Measurements from ENCODE around the gene KSR1.

The KSR1 gene

DNA sequence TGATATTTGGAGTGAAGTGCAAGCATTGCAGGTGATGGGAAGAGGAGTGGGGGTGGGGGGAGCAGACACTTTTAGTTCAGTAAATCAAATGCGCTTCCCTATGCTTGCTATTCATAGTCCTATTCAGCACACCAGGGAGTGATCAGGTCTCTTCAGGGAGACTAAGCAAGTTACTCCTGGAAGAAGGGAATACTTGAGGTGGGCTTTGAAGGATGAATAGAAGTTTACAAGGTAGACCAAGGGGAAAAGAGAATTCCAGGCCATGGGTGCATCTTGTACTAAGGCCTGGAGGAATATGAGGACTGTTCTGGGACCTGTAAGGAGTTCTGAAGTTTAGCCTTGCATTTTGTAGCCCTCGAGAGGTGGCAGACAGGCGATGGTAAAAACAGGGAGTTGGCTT is 134.6 kb downstream of the KSR1 start:
- DNase-seq (ENCODE audit: low spot score): no peak

DNA sequence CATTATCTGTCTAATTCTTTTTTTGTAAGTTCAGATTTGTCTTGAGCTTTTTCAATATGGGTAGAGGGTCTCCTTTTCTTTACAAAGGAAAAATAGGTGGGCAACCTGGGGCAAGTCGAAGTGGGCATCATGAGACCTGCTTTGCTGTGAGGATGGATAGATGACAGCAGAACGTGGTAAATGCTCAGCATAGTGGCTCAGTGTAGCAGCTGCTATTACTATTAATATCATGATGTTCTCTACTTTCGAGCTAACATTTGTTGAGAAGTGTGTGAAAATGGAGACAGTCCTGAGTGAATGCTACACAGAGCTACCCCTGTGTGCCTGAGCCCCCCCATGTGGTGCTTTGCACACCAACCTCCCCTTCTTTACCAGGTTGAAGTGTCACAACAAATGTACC is 135.7 kb downstream of the KSR1 start:
- DNase-seq (ENCODE audit: low spot score): no peak

DNA sequence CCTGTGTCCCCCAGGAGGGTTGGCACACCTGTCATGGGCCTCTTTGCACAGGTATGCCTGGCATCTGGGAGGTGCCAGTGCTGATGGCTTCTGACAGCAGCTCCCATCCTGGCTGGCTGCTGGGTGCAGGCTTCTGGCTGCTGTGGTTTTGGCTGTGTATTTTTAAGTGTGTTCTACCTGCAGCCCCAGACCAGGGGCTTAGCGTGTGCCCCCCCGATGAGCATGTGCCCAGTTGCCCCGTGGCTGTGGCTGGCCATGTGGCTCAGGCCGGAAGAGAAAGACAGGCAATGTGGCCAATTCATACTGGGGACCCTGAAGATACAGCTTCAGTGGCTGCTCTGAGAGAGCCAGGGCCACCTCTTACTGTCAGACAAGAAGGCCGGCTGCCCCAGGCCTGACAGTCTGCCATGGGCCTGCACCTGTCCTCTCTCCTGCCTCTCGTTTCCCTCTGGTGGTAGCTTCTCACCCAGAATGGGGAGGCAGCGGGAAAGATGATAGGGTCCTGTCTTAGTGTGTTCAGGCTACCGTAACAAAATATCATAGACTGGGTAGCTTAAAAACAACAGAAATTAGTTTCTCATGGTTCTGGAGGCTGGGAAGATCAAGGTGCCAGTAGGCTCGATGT is 137.1 kb downstream of the KSR1 start:
- DNase-seq (ENCODE audit: low spot score): no peak

- no peak for DNase-seq (ENCODE audit: low spot score)
These were observed 137.6 kb downstream of the KSR1 start for GRCh38 chr17:27593857-27594255.

- no peak for DNase-seq (ENCODE audit: low spot score)
These were observed 139.0 kb downstream of the KSR1 start for GRCh38 chr17:27595208-27595607.

GRCh38 chr17:27596096-27596495 is 139.8 kb downstream of the KSR1 start:
- DNase-seq (ENCODE audit: low spot score): no peak

- DNase-seq (ENCODE audit: low spot score): no peak
These were observed 140.4 kb downstream of the KSR1 start for GRCh38 chr17:27596566-27597187.

DNA sequence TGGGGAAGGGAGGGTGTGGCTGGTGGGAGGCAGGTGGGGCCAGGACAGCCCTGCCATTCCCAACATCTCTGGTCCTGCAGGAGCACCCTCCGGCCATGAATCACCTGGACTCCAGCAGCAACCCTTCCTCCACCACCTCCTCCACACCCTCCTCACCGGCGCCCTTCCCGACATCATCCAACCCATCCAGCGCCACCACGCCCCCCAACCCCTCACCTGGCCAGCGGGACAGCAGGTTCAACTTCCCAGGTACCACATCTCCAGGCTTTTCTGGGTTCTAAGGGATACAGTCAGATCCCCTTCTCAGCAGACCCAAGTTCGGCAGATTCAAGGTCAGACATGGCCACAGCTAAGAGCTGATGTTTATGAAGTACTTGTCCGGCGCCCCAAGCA is 140.9 kb downstream of the KSR1 start:
- no peak for DNase-seq (ENCODE audit: low spot score)

GRCh38 chr17:27597783-27598320 is 141.6 kb downstream of the KSR1 start:
- no peak for DNase-seq (ENCODE audit: low spot score)

DNA sequence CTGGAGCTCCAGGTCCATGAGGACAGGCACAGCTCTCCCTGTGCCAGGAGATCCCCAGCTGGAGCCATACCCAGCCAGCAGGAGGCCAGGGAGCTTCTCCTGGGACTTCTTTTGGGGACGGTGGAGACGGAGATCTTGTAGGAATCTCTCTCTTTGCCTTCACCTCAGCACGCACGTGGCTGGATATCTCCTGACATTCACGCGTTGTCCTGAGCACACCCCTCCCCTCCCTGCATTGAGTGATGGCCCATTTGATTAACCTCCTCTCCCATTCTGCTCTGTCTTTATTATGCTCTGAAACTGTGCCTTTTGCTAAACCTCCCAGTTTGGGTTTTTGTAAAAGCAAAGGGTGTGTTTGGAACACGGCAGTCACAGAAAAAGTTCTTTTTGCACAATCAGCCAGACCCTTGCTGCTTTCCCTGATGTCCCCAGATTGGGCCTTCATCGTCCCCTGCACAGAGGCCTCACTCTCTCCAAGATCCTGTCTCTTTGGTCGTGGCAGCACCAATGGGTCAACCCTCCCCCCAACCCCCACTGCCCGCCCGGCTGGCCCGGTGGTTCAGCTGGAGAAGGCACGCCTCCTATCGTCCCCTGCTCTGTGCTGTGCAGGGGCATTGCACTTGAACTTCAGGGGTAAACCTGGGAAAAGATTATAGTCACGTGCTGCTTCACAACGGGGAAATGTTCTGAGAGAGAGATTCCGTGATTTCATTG is 142.2 kb downstream of the KSR1 start:
- no peak for DNase-seq (ENCODE audit: low spot score)

DNA sequence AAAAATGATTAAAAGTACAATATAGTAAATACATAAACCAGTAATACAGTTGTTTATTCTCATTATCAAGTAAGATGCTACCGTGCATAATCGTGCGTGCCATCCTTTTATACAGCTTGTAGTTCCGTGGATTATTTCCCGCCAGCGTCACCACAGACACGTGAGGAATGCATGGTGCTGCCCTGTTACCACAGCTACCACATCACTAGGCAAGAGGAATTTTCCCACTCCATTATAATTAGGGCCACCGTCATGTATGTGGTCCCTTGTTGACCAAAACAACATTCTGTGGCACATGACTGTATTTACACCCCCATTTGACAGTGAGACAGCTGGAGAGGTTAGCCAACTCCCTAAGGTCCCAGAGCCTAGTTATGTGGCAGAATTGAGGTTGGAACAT is 144.2 kb downstream of the KSR1 start:
- no peak for DNase-seq (ENCODE audit: low spot score)

GRCh38 chr17:27601069-27601974 is 145.1 kb downstream of the KSR1 start:
- DNase-seq (ENCODE audit: low spot score): peak; percentile 84

GRCh38 chr17:27601975-27602302 is 145.7 kb downstream of the KSR1 start:
- DNase-seq (ENCODE audit: low spot score): no peak

DNA sequence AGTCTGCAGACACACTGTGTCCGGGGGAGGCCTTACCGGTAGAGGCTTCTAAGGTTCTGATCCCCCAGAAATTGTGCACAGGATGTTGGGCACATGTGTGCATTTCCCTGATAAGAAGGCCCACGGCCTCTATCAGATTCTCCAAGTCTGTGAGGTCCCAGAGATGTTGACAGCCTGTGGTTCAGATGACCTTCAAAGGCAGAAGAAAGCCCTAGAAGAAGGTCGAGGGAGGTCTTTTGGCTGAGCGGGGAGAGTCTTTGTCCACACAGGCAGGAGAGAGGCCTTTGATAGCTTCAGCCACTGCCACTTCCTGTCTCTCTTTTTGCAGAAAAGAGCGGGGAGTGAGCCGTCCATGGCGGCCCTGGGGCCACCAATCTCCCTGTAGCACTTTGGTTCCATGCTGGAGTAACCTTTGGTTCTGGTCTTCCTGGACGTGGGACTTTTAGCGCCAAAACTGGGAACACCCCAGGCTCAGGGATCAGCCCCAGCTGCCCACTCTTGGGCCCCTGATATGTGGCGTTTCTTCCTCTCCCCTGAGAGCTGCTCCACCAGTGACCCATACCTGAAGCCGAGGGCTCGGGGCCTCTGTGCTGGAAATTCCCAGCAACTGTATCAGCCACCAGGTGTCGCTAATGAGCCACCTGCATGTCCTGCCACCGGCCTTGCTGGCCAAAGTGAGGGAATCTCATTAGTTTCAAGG is 146.6 kb downstream of the KSR1 start:
- DNase-seq (ENCODE audit: low spot score): peak; percentile 76

GRCh38 chr17:27603421-27603770 is 147.1 kb downstream of the KSR1 start:
- DNase-seq (ENCODE audit: low spot score): no peak

GRCh38 chr17:27603880-27604794 is 147.9 kb downstream of the KSR1 start:
- DNase-seq (ENCODE audit: low spot score): no peak

DNA sequence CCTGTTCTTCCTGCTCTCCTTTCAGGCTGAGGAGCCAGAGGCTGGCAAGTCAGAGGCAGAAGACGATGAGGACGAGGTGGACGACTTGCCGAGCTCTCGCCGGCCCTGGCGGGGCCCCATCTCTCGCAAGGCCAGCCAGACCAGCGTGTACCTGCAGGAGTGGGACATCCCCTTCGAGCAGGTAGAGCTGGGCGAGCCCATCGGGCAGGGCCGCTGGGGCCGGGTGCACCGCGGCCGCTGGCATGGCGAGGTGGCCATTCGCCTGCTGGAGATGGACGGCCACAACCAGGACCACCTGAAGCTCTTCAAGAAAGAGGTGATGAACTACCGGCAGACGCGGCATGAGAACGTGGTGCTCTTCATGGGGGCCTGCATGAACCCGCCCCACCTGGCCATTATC is 149.2 kb downstream of the KSR1 start:
- no peak for DNase-seq (ENCODE audit: low spot score)

DNA sequence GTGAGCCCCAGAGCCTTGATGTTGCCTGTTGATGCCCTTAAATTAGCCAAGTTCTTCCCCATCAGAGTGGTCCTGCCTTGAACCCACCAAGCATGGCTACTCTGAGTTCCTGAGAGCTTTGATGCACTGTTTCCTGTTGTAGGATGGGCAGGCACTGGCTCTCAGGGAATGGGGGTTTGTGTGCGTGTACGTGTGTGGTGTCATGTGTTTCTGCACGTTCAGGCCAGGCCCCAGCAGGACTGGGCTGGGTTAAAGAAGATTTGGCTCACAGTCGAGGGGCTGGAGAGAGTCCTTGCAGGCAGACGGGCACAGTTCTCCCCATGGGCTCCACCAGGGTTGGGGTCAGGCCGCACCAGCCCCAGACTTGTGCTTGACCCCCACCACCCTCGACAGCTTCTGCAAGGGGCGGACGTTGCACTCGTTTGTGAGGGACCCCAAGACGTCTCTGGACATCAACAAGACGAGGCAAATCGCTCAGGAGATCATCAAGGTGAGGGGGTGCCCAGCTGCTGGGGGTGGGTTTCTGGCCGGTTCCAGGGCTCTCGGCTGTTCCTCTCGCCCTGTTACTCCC is 151.4 kb downstream of the KSR1 start:
- DNase-seq (ENCODE audit: low spot score): no peak

- no peak for DNase-seq (ENCODE audit: low spot score)
These were observed 152.3 kb downstream of the KSR1 start for GRCh38 chr17:27608328-27609230.
